Osteocyte (in vitro differentiated cells): ENCODE measurements around the gene ARL5A. TPM values are rescaled to one million over a fixed set of nuclear protein-coding genes. Genes with fewer than 3 reads are reported as not detected.

Experiments
- DNase-seq: peaks from one replicate; pipeline ENCODE4 v3.0.0; 2021; ENCODE audit warnings: mixed read lengths; ENCODE audit not compliant: unreplicated experiment; ENCODE audit errors: extremely low spot score
- H3K27ac Mint-ChIP-seq: one replicate; pipeline ENCODE4 v1.8.0; 2021; ENCODE audit warnings: mild to moderate bottlenecking, mixed read lengths; ENCODE audit not compliant: unreplicated experiment
- H3K27me3 Mint-ChIP-seq: one replicate; pipeline ENCODE4 v1.8.0; 2021; ENCODE audit warnings: mixed read lengths; ENCODE audit not compliant: unreplicated experiment
- H3K36me3 Mint-ChIP-seq: one replicate; pipeline ENCODE4 v1.8.0; 2021; ENCODE audit warnings: mixed read lengths; ENCODE audit not compliant: unreplicated experiment
- H3K4me1 Mint-ChIP-seq: one replicate; pipeline ENCODE4 v1.8.0; 2021; ENCODE audit warnings: mixed read lengths; ENCODE audit not compliant: unreplicated experiment
- H3K4me3 Mint-ChIP-seq: one replicate; pipeline ENCODE4 v1.8.0; 2021; ENCODE audit warnings: mild to moderate bottlenecking, moderate library complexity, mixed read lengths; ENCODE audit not compliant: unreplicated experiment
- H3K9me3 Mint-ChIP-seq: one replicate; pipeline ENCODE4 v1.8.0; 2021; ENCODE audit warnings: mixed read lengths; ENCODE audit not compliant: unreplicated experiment
- CTCF ChIP-seq: fragments of 200-600 bp; sonication (generic); IDR thresholded peaks from 2 replicates; pipeline ENCODE4 v1.5.0; 2021; ENCODE audit warnings: antibody characterized with exemption, mild to moderate bottlenecking, moderate library complexity
- total RNA-seq: library from RNA; stranded (reverse); gene quantifications from 2 replicates; pipeline ENCODE4 v1.2.1, GENCODE V29; 2021

ARL5A gene
- total RNA-seq, 1 donor from 2014 or later: 41.6 TPM

GRCh38 chr2:151845481-151845880 is 17.3 kb upstream of the ARL5A start:
- no peak for DNase-seq
- Mint-ChIP-seq H3K9me3 (no peaks in the 10 kb centered on the region), H3K36me3 (no peaks in the 10 kb centered on the region), H3K4me3 (no peak overlapping the region), H3K27me3 (peaks cover 23% of the 10 kb centered on the region), H3K27ac (no peak overlapping the region), H3K4me1 (no peaks in the 10 kb centered on the region)
- TF ChIP-seq CTCF: no peak

GRCh38 chr2:151844211-151844896 is 16.1 kb upstream of the ARL5A start:
- no peak for TF ChIP-seq CTCF
- H3K9me3 Mint-ChIP-seq: no peaks in the 10 kb centered on the region
- H3K27me3 Mint-ChIP-seq: peaks cover 23% of the 10 kb centered on the region
- H3K4me1 Mint-ChIP-seq: no peaks in the 10 kb centered on the region
- no peak for DNase-seq
- H3K4me3 Mint-ChIP-seq: no peak overlapping the region
- H3K27ac Mint-ChIP-seq: no peak overlapping the region
- H3K36me3 Mint-ChIP-seq: no peaks in the 10 kb centered on the region

GRCh38 chr2:151843691-151844061 is 15.5 kb upstream of the ARL5A start:
- Mint-ChIP-seq H3K36me3 (no peaks in the 10 kb centered on the region), H3K4me3 (no peak overlapping the region), H3K27me3 (peaks cover 20% of the 10 kb centered on the region), H3K27ac (no peak overlapping the region), H3K4me1 (no peaks in the 10 kb centered on the region), H3K9me3 (no peaks in the 10 kb centered on the region)
- TF ChIP-seq CTCF: no peak
- no peak for DNase-seq

- Mint-ChIP-seq H3K27me3 (peaks cover 17% of the 10 kb centered on the region), H3K4me3 (no peak overlapping the region), H3K36me3 (no peaks in the 10 kb centered on the region), H3K4me1 (no peaks in the 10 kb centered on the region), H3K9me3 (no peaks in the 10 kb centered on the region), H3K27ac (no peak overlapping the region)
- TF ChIP-seq CTCF: no peak
- no peak for DNase-seq
Observed at GRCh38 chr2:151842830-151843690, 14.8 kb upstream of the ARL5A start.

GRCh38 chr2:151841047-151841424 is 12.8 kb upstream of the ARL5A start:
- Mint-ChIP-seq H3K4me3 (no peak overlapping the region), H3K4me1 (no peaks in the 10 kb centered on the region), H3K27ac (no peak overlapping the region), H3K27me3 (peaks cover 19% of the 10 kb centered on the region), H3K36me3 (no peaks in the 10 kb centered on the region), H3K9me3 (no peaks in the 10 kb centered on the region)
- TF ChIP-seq CTCF: no peak
- no peak for DNase-seq
